ENCODE data around the gene FZD10.

The FZD10 gene

DNA sequence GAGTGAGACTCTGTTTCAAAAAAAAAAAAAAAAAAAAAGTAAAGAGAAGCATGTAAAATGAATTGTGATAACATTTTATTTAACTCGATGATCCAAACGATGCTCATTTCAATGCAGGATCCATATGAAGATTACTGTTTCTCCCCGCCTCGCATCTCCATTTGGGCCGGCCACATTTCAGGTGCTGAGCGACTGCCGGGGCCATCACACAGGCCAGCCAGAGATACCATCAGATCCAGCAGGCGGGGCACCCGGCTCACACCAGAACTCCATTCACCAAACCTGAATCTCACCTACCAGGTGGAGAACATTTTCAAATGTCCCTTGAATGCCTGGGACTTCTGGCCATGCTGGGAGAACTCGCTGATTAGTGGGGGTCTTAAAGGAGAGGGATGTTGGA is 18.0 kb upstream of the FZD10 start:
- Histone ChIP-seq H3K27ac (ENCODE audit: low read length) (no peak overlapping the region), H3K4me2 (ENCODE audit: low read depth, low read length) (no peak overlapping the region), H3K9ac (ENCODE audit: low read length) (no peak overlapping the region), H4K20me1 (ENCODE audit: insufficient read depth, low read length) (no peaks in the 10 kb centered on the region), H3K36me3 (replicated peaks; ENCODE audit: insufficient read depth, low read length) (no peaks in the 10 kb centered on the region), H2AFZ (ENCODE audit: low read length) (no peak overlapping the region), H3K9me3 (replicated peaks; ENCODE audit: insufficient read depth, low read length) (no peaks in the 10 kb centered on the region), H3F3A (ENCODE audit: insufficient read depth, low read length) (no peaks in the 10 kb centered on the region), H3K79me2 (ENCODE audit: low read length) (no peaks in the 10 kb centered on the region), H3K4me3 (ENCODE audit: low read length) (no peak overlapping the region), H3K4me1 (ENCODE audit: low read length) (no peaks in the 10 kb centered on the region), H3K27me3 (replicated peaks; ENCODE audit: insufficient read depth, low read length) (no peaks in the 10 kb centered on the region), H3K9me2 (replicated peaks; ENCODE audit: insufficient read depth, low read length) (no peaks in the 10 kb centered on the region)
- no peak for TF ChIP-seq EZH2phosphoT487 (IDR thresholded peaks at IDR 0.05; ENCODE audit: low read length)
- no peak for TF ChIP-seq EZH2 (optimal IDR thresholded peaks at IDR 0.05; ENCODE audit: low read depth, low read length)
- TF ChIP-seq, protein P1, sequence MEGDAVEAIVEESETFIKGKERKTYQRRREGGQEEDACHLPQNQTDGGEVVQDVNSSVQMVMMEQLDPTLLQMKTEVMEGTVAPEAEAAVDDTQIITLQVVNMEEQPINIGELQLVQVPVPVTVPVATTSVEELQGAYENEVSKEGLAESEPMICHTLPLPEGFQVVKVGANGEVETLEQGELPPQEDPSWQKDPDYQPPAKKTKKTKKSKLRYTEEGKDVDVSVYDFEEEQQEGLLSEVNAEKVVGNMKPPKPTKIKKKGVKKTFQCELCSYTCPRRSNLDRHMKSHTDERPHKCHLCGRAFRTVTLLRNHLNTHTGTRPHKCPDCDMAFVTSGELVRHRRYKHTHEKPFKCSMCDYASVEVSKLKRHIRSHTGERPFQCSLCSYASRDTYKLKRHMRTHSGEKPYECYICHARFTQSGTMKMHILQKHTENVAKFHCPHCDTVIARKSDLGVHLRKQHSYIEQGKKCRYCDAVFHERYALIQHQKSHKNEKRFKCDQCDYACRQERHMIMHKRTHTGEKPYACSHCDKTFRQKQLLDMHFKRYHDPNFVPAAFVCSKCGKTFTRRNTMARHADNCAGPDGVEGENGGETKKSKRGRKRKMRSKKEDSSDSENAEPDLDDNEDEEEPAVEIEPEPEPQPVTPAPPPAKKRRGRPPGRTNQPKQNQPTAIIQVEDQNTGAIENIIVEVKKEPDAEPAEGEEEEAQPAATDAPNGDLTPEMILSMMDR (IDR thresholded peaks at IDR 0.05; ENCODE audit: low read length) = no peak
- DNase-seq = no peak

DNA sequence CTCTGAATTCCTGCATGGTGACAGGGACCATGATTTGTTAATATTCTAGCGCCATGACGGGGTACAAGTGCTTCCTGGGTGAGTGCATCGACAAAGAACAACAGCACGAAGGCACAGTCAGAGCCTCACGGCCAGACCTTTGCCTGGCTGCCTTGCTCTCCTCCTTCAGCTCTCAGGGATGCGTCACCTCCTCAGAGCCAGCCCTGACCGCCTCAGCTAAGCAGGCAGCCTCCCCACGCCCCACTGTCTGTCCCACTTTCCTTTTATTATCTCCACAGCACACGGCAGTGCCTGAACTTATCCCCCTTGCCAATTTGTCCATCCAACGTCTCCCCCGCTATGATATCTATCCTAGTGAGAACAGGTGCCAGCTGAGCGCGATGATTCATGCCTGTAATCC is 16.5 kb upstream of the FZD10 start:
- Histone ChIP-seq H3K79me2 (ENCODE audit: low read length) (no peaks in the 10 kb centered on the region), H3K9ac (ENCODE audit: low read length) (no peak overlapping the region), H3K27ac (ENCODE audit: low read length) (no peak overlapping the region), H3K4me3 (ENCODE audit: low read length) (no peak overlapping the region), H4K20me1 (ENCODE audit: insufficient read depth, low read length) (no peaks in the 10 kb centered on the region), H3K4me1 (ENCODE audit: low read length) (no peaks in the 10 kb centered on the region), H2AFZ (ENCODE audit: low read length) (no peak overlapping the region), H3F3A (ENCODE audit: insufficient read depth, low read length) (no peaks in the 10 kb centered on the region), H3K9me2 (replicated peaks; ENCODE audit: insufficient read depth, low read length) (no peaks in the 10 kb centered on the region), H3K27me3 (replicated peaks; ENCODE audit: insufficient read depth, low read length) (no peaks in the 10 kb centered on the region), H3K9me3 (replicated peaks; ENCODE audit: insufficient read depth, low read length) (no peaks in the 10 kb centered on the region), H3K36me3 (replicated peaks; ENCODE audit: insufficient read depth, low read length) (no peaks in the 10 kb centered on the region), H3K4me2 (ENCODE audit: low read depth, low read length) (no peak overlapping the region)
- TF ChIP-seq EZH2 (optimal IDR thresholded peaks at IDR 0.05; ENCODE audit: low read depth, low read length) (no peak), EZH2phosphoT487 (IDR thresholded peaks at IDR 0.05; ENCODE audit: low read length) (no peak)
- TF ChIP-seq, protein P1 (IDR thresholded peaks at IDR 0.05; ENCODE audit: low read length) = no peak
- no peak for DNase-seq

DNA sequence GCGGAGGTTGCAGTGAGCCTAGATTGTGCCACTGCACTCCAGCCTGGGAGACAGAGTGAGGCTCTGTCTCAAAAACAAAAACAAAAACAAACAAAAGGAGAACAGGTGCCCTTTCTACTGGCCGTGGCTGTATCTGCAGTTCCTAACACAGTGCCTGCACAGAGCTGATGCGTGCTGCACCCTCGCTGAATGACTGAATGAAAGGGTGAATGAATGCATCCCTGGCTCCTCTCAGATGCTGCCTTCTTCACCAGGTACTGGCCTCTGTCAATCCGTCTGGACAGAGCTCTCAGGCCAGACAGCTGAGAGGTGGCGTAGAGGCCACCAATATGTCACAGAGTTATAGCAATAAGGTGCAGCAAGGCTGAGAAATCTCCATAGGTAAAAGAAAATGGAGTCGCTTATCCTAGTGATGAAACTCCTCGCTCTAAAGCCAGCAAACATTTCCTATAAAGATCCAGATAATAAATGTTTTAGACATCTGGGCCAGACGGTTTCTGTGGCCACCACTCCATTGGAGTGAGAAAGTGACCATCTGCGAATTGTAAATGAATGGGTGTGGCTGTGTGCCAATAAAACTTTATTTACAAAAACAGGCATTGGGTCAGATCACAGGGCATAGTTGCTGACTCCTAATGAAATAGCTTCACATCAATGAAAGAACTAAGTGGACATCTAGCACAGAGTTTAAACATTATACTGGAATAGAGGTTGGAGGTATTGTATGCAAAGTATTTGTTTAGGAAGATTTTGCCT is 15.9 kb upstream of the FZD10 start:
- no peaks in the 10 kb centered on the region for H3K79me2 ChIP-seq (ENCODE audit: low read length)
- no peak overlapping the region for H3K9ac ChIP-seq (ENCODE audit: low read length)
- no peaks in the 10 kb centered on the region for H3K27me3 ChIP-seq (replicated peaks; ENCODE audit: insufficient read depth, low read length)
- no peak overlapping the region for H3K27ac ChIP-seq (ENCODE audit: low read length)
- no peaks in the 10 kb centered on the region for H3K9me2 ChIP-seq (replicated peaks; ENCODE audit: insufficient read depth, low read length)
- H3K36me3 ChIP-seq (replicated peaks; ENCODE audit: insufficient read depth, low read length) = no peaks in the 10 kb centered on the region
- no peaks in the 10 kb centered on the region for H3K4me1 ChIP-seq (ENCODE audit: low read length)
- no peaks in the 10 kb centered on the region for H3K9me3 ChIP-seq (replicated peaks; ENCODE audit: insufficient read depth, low read length)
- no peaks in the 10 kb centered on the region for H3F3A ChIP-seq (ENCODE audit: insufficient read depth, low read length)
- TF ChIP-seq, protein P1 (IDR thresholded peaks at IDR 0.05; ENCODE audit: low read length) = no peak
- no peak for TF ChIP-seq EZH2phosphoT487 (IDR thresholded peaks at IDR 0.05; ENCODE audit: low read length)
- TF ChIP-seq EZH2 (optimal IDR thresholded peaks at IDR 0.05; ENCODE audit: low read depth, low read length) = no peak
- H3K4me2 ChIP-seq (ENCODE audit: low read depth, low read length) = no peak overlapping the region
- no peaks in the 10 kb centered on the region for H4K20me1 ChIP-seq (ENCODE audit: insufficient read depth, low read length)
- no peak overlapping the region for H2AFZ ChIP-seq (ENCODE audit: low read length)
- no peak overlapping the region for H3K4me3 ChIP-seq (ENCODE audit: low read length)
- DNase-seq = no peak

All from MM.1S (cell line).